ENCODE measurements around the gene TMEM63C.

TMEM63C gene

GRCh38 chr14:77141214-77142004, 40.2 kb upstream of the TMEM63C start, which contains the start of gene ZDHHC22:
Gene ZDHHC22 (minus strand): TSS chr14:77141791. CDS start chr14:77139738, 2,053 bp downstream.
- Histone ChIP-seq H4K20me1 (ENCODE audit: insufficient read depth, low read length) (no peaks in the 10 kb centered on the region), H3K27ac (ENCODE audit: low read length) (no peak within 1 kb of the TSS), H3K4me2 (ENCODE audit: low read length) (no peak within 1 kb of the TSS), H3K27me3 (ENCODE audit: low read depth, low read length) (peaks cover 38% of the 10 kb centered on the region), H3K9ac (ENCODE audit: low read length) (no peak within 1 kb of the TSS), H3K4me3 (ENCODE audit: low read length) (no peak within 1 kb of the TSS), H3K36me3 (replicated peaks; ENCODE audit: low read depth, low read length) (no peaks in the 10 kb centered on the region), H3K79me2 (ENCODE audit: low read length) (no peaks in the 10 kb centered on the region), H3K9me3 (ENCODE audit: insufficient read depth, low read length) (no peaks in the 10 kb centered on the region), H2AFZ (ENCODE audit: low read depth, low read length) (no peak within 1 kb of the TSS), H3K4me1 (ENCODE audit: low read length) (no peaks in the 10 kb centered on the region)
- TF ChIP-seq CTCF (IDR thresholded peaks at IDR 0.05; ENCODE audit: low read depth, low read length) (no peak), EZH2phosphoT487 (IDR thresholded peaks at IDR 0.05; ENCODE audit: low read depth) (no peak)

GRCh38 chr14:77142005-77142800, 39.4 kb upstream of the TMEM63C start:
- H3K79me2 ChIP-seq (ENCODE audit: low read length) = no peaks in the 10 kb centered on the region
- H3K27ac ChIP-seq (ENCODE audit: low read length) = no peak overlapping the region
- H3K4me3 ChIP-seq (ENCODE audit: low read length) = no peak overlapping the region
- TF ChIP-seq CTCF (IDR thresholded peaks at IDR 0.05; ENCODE audit: low read depth, low read length) (no peak), EZH2phosphoT487 (IDR thresholded peaks at IDR 0.05; ENCODE audit: low read depth) (no peak)
- H3K36me3 ChIP-seq (replicated peaks; ENCODE audit: low read depth, low read length) = no peaks in the 10 kb centered on the region
- H3K4me1 ChIP-seq (ENCODE audit: low read length) = no peaks in the 10 kb centered on the region
- no peak overlapping the region for H3K9ac ChIP-seq (ENCODE audit: low read length)
- no peak overlapping the region for H3K4me2 ChIP-seq (ENCODE audit: low read length)
- no peaks in the 10 kb centered on the region for H3K9me3 ChIP-seq (ENCODE audit: insufficient read depth, low read length)
- H4K20me1 ChIP-seq (ENCODE audit: insufficient read depth, low read length) = no peaks in the 10 kb centered on the region
- H3K27me3 ChIP-seq (ENCODE audit: low read depth, low read length) = peaks cover 46% of the 10 kb centered on the region
- no peak overlapping the region for H2AFZ ChIP-seq (ENCODE audit: low read depth, low read length)

- Histone ChIP-seq H3K9ac (ENCODE audit: low read length) (no peak overlapping the region), H3K9me3 (ENCODE audit: insufficient read depth, low read length) (no peaks in the 10 kb centered on the region), H3K4me3 (ENCODE audit: low read length) (no peak overlapping the region), H3K4me2 (ENCODE audit: low read length) (no peak overlapping the region), H3K36me3 (replicated peaks; ENCODE audit: low read depth, low read length) (no peaks in the 10 kb centered on the region), H3K27ac (ENCODE audit: low read length) (no peak overlapping the region), H2AFZ (ENCODE audit: low read depth, low read length) (no peak overlapping the region), H3K27me3 (ENCODE audit: low read depth, low read length) (peaks cover 47% of the 10 kb centered on the region), H3K4me1 (ENCODE audit: low read length) (no peaks in the 10 kb centered on the region), H3K79me2 (ENCODE audit: low read length) (no peaks in the 10 kb centered on the region), H4K20me1 (ENCODE audit: insufficient read depth, low read length) (no peaks in the 10 kb centered on the region)
- TF ChIP-seq CTCF (IDR thresholded peaks at IDR 0.05; ENCODE audit: low read depth, low read length) (no peak), EZH2phosphoT487 (IDR thresholded peaks at IDR 0.05; ENCODE audit: low read depth) (no peak)
Measured at GRCh38 chr14:77143071-77143470, 38.5 kb upstream of the TMEM63C start.
